Stimulated activated CD8-positive, alpha-beta memory T cell treated with anti-CD3 and anti-CD28 coated beads, Interleukin-4, amount 100 ng/mL, for 24 hours (primary cell): ENCODE measurements around the gene EME1.

Source experiments
- DNase-seq: peaks from one replicate; pipeline ENCODE4 v3.0.0-alpha.2; 2020; ENCODE audit warnings: low read depth

Gene EME1

DNA sequence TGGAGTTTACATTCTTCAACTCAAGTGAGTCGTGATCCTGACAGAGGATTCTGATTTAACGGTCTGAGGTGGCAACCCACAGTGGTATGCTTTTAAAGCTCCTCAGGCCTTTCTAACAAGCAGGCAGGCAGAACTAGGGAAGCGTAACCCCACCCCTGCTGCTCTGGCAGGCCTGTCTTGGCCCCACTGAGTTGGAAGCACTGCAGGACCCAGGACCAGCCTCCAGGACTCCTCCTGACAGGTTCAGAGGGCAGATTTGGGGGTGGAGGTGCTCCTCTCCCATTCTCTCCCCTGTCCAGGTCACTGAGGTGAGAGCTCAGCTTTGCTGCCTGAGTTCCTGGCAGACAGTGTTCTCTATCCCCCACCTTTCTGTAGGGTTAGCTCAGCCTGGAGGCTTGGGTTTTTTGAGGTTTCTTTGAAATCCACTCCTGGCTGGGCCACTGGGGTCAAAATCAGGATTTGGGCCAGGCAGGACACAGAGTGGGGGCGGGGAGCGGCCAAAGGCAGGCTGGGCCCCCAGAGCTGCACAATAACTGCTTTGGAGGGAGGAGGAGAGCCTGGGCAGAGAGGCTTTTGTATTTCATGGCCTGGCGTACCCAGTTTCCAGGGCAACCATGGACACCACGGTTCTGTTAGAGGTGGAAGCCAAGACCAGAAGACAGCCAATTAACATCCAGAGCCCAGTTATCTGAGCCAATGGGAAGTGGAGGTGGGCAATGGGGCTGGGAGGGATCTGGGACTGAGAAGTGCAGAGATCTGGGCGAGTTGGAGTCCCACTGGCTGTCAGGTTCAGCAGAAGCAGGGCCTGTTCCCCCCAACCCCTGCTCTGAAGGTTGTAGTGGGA, 9.6 kb upstream of the EME1 start:
- DNase-seq, result no peak

DNA sequence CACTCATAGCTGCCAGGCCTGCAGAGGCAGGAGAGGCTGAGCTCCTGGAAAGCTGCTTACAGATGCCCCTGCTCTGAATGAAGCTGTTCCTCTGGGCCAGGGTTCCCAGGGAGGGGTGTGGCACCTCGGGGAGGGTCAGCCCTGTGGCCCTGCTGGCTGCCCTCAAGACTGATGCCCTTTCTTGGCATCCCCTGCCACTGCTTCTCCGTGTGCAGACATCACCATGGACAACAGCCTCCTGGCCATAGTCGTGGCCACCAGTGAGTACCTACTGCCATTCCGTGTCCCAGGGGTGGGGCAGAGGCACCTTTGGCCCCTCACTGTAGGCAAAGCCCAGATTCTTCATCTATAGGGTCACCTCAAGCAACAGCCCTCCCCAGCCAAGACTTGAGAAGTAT, 9.0 kb upstream of the EME1 start:
- DNase-seq, result no peak

DNA sequence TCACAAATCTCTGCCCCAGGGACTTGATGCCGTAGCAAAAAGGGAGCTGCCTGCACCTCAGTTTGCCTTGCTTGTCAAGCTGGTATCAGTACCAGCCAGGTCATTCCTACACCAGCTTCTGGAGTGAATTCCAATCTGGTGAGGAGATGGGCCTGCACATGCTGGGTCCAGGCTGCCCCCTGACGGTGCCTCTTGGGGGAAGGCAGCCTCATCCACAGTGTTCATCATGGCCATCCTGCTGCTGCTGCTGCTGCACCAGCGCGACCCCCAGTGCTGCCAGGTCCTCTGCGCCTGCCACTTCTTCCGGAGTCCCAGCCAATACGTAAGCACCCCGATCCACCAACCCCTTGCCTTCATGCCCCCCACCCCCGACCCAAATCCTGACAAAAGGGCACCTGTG, 8.3 kb upstream of the EME1 start:
- no peak for DNase-seq

DNA sequence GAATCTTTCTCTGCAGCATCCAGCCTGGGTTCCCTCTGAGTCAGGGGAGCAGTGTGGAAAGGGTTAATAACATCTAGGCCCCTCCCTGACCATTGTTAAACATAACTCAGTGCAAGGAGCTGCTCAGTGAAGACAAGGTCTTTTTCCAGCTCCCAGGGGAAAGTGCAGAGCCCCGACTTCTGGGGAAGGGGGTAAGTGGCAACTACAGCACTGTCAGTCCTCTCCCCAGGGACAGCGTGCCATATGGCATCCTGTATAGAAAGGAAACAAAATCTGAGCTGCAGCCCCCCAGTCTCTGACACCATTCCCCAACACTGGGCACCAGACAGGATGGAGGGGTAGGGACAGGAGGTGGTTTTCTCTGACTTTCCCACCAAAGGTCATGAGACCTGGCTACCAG, 7.9 kb upstream of the EME1 start:
- DNase-seq, result no peak

DNA sequence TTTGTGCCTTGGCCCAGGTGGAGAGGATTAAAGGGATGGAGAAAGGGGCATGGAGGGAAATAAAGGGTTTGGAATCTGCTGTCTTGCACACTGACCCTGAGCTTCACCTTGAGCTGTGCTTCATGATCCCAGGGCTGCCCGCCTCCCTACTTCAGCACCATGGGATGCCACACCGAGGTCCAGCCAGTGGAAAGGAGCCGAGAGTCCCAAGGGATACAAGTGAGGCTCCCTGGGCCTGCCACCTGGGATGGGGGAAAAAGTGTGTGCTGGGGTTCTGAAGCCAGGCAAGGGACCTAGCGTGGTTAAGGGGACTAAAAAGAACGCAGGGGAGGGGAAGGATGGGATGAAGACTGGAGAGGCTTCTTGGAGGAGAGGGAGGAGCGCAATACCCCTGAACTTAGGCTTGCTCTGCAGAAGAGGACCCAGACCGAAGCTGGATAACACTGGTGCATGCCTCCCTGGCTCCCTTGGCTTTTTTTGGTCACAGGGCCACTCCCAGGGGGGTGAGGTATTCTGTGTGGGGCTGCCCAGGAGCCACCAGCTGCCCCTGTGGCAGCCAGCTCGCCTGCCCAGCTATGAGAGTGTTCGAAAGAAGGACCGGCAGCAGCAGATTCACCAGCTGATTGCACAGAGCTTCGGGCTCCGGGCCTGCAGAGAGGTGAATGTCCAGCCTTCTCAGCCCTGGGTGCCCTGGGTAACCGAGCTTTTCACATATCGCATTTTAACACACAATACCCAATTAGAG, 7.2 kb upstream of the EME1 start:
- DNase-seq, result no peak

DNA sequence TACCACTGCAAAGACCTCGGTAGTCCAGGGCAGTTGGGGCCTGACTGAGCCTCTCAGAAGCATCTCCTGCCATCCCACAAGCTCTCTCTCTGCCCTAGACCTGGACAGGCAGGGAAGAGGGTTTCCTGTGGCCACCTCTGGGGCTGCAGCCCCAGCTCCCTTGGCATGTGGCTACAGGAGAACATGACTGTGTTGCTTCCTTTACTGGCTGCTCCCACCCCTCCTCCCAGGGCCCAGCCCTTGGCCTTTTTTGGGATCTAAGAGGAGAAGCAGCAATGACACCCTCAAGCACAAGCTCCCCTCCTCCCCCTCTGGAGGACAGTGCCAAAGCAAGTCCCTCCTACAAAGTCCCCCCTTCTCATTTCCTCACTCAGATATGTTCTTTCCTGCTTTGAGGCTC, 5.6 kb upstream of the EME1 start:
- DNase-seq, result no peak

DNA sequence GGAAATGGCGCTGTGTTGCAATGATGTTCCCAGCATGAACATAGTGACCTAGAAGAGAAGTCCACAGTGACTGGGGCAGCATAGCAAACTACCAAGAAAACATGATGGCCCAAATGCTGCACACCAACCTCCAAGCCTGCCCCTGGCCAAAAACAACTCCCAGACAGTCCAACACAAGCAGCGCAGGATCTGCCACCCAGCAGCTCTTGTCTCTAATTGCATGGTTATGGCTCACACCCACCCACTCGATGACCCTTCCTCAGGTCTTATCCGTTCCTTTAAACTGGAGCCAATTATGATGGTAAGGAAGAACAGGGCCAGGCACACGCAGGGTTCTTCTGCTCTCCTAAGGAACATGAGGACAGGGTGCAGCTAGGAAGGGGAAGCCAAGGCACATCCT, 3.0 kb upstream of the EME1 start:
- DNase-seq, result no peak

DNA sequence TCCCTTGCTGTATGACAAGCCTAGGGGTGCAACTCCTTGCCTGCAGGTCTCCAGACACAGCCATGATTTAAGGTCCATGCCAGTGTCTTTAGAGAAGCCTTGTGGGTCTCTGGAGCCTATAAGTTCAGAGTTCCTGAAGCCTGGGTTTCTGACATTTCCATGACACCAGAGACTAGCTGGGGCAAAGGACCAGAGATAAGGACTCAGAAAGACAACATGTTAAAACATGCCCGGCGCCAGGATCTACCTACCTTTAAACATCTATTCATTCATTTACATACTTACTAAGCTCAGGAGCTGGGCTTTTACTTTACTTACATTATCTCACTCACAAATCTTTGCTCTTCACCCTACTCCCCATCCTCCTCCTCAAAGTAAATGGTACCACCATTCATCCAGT, 1.5 kb upstream of the EME1 start:
- no peak for DNase-seq

DNA sequence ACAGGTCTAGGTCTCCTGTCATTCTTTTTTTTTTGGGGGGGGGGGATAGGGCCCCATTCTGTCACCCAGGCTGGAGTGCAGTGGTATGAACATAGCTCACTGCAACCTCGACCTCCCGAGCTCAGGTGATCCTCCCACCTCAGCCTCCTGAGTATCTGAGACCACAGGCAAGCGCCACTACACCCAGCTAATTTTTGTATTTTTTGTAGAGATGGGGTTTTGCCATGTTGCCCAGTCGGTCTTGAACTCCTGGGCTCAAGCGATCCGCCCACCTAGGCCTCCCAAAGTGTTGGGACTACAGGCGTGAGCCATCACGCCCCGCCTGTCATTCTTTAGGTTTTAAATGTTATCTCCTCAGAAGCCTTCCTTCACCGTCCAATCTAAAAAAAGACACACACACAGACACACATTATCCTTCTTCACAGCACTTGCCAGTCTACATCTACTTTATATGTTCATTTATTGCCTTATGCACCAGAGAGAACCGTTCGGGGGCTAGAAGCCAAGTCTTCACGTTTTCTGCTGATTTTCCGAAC, 739 bp upstream of the EME1 start:
- DNase-seq, result no peak

DNA sequence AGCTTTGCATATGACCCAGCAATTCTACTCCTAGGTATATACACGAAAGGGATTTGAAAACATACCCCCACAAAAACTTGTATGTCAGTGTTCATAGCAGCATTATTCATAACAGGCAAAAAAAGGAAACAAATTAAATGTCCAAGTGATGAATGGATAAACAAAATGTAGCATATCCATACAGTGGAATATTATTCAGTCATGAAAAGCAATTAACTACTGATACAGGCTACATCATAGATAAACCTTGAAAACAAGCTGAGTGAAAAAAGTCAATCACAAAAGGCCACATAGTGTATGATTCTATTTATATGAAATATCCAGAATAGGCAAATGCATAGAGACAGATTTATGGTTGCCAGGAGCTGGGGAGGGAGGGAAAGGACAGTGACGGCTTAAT, 676 bp downstream of the EME1 start:
- no peak for DNase-seq

DNA sequence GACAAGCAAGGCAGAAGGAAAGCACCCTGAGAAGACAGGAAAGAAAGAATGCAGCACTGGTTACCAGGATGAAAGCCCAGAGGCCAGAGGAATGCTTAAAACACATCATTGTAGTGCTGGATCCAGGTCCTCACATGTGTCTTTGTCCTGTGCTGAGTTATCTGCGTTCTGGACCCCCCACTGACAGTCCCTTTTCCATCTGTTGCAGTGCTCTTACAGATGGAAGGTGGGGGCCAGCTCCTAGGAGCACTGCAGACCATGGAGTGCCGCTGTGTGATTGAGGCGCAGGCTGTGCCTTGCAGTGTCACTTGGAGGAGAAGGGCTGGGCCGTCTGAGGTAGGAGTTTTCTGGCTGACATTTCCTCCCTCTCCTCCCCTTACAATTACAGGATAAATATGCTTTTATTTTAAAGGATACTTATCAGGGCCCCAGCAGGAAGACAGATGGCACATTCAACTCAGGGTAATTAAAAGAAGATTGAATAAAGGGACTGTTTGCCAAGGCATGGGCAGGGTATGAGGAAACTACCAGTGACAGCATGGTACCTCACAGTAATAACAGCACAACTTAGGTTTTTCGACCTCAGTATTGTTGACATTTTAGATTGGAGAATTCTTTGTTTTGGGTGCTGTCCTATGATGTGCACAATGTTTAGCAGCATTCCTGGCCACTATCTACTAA, 3.0 kb downstream of the EME1 start:
- no peak for DNase-seq

DNA sequence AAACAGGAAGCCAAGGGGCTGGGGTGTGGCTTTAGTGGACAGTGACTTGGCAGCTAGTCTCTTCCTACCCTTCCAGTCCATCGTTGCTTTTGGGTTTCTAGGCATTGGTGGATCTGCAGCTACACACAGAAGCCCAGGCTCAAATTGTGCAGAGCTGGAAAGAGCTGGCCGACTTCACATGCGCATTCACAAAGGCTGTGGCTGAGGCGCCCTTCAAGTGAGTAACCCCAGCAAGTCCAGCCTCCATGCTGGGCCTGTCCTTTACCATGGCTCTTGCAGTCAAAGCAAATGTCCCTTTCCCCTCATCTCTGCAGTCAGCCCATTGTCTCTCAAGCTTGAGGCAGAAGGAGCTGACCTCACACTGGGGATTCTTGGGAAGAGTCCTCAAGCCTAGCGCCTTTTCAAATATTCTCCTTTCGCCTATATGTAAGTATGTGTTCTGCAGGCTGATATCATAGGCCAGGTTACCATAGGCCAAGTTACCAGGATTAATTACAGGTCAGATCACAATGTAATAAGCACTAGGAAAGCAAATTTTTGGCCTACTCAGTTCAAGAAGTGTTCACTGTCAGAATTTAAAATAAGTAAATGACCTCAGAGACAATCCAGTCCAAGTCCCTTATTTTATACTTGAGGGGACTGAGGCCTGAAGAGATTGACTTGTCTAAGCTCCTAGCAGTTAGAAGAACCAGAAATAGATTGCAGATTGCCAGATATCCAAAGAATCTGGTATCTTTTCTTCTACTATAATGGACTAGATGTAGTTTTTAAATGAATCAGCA, 6.5 kb downstream of the EME1 start:
- no peak for DNase-seq

DNA sequence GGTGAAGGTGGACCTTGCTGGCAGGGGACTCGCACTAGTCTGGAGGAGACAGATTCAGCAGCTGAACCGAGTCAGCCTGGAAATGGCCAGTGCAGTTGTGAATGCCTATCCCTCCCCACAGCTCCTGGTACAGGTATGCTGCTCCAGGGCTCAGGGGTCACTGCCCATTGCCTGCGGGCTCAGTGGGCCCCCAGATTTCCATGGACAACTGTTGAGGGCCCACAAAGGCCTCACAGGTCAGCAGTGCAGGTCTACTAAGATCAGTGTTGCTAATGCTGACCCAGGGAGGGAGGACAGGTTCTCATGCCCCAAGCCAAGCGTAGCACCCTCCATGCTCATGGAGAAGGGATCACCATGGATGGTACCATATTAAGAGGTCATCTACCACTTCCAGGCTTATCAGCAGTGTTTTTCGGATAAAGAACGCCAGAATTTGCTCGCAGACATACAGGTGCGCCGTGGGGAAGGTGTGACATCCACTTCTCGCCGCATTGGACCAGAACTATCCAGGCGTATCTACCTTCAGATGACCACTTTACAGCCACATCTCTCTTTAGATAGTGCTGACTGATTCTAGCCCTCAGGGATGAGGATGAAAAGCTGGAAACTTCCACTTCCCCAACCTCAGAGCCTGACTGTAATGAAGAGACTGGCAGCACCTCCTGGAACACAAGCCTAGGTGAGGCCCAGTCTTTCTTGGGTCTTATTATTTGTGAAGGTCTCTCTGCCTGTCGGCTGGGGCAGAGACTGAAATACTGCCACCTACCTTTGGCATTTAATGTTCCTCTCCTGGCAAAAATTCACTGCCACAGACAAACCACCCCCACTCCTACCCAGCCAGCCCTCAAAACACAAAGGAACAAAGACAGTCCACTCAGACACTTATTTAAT, 7.6 kb downstream of the EME1 start:
- no peak for DNase-seq

DNA sequence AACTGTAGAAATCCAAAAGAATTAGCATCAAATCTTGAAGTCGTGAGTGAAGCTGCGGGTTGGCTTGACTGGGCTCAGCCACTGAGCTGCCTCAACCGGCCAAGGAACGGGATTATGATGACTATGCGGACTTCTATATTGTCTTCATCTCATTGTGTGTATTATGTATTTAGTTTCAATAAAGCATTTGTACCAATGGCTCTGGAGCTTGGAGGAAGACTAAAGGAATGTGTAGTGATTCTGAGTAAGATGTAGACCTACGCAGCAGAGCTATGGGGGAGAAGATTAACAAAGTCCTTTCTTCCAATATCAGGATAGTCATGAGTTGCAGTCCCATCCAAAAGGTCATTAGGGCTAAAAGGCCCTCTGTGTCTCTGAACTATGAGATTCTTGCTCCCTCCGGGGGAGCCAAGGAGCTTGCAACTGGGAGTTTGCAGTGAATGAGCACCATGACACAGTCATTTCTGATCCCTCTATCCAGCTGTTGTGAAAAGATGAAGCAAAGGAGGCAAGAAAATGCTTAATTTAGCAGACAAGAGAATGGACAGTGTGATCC, 8.3 kb downstream of the EME1 start:
- no peak for DNase-seq

DNA sequence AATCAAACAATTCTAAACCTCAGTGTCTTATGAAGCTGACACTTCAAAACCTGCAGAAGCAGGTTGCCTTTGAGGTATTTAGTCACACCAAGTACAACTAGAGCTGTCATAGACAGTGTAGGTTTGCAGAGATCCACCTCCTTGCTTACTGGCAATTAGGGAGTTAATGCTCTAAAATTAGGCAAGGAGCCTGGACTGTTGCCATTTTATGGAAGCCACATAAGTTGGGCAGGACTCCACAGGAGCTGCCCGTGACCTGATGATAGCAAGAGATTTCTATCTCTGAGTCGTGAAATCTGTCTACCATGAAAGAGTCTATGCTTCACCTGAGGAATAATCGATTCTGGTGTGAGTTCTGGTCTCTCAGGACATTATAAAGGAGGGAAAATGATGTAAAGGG, 8.9 kb downstream of the EME1 start:
- no peak for DNase-seq

DNA sequence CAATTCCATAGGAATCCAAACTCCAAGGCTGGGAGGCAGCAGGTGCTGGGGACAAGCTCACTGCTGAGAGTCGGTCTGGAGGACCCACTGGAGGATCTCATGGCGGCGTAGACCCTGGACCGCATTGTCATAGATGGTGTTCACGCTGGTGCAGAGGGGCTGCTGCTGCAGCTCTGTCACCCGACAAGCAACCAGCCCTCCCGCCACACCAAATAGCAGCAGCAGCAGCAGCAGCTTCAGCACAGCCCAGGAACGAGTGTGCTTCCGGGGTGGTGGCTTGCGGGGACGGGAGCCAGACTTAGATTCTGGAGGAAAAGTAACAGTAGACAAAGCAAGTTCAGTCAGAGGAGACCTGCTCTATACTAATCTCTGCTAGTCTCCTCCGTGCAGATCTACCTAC, 9.9 kb downstream of the EME1 start:
- no peak for DNase-seq

DNA sequence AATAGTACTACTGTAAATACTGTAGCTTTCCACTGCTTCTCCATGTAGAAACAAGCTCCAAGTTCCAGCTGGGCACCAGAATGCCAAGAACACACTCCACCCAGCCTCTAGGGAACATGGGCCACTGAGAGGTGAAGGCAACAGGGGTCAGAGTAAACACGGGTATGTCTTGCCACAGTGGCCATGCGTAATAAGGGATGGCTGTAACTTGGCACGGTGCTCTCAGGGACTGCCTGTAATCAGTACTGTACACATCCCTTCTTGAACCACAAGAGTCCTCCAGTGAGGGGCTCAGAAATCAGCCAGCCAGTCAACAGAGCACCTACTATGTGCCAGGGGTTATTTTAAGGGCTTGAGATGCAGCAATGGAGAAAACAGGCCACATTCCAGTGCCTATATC, 13.5 kb downstream of the EME1 start:
- DNase-seq, result no peak

DNA sequence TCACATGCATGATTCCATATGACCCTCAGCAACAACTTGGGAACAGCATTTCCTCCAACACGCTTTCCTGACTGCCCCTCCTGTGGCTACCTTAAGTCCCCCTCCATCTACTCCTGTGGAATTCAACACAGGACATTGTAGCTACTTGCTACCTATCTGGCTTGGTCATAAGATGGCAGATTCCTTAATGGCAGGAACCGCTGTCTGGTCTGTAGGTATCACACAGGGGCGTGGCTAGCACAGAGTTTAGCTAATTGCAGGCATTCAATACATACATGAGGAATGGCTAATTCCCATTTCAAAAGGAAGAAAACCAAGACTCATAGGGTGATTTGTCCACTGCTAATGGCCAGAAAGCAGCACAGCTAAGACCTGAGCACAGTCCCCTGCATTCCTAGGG, 15.7 kb downstream of the EME1 start:
- DNase-seq, result no peak

DNA sequence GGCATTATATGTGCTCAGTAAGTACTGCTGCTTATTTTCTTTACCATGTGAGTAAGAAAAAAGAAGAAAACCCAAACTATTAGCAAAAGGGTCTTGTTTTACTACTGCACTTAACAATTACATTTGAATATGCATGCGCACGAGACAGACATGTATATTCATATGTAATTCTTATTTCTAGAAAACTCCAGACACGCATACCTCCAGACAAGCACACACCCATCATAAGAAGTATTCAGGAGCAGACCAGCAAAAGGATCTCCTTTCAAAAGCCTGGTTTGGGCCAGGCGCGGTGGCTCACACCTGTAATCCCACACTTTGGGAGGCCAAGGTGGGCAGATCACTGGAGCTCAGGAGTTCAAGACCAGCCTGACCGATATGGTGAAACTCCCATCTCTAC, 16.5 kb downstream of the EME1 start:
- no peak for DNase-seq

DNA sequence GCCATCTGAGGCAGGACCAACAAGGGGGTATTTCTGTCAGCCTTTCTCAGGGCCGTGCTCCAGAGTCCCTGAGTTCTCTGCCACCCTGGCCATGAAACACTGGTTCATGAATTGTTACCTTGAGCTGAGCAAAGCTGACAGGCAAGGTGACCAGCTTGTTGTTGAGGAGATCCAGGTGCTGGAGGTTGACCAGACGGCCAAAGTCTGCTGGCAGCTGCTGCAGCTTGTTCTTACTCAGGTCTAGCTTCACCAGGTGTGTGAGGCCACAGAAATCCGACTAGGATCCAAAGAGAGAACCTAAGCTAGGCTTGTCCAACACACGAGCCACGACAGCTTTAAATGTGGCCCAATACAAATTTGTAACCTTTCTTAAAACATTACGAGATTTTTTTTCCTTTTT, 19.6 kb downstream of the EME1 start:
- DNase-seq, result no peak

DNA sequence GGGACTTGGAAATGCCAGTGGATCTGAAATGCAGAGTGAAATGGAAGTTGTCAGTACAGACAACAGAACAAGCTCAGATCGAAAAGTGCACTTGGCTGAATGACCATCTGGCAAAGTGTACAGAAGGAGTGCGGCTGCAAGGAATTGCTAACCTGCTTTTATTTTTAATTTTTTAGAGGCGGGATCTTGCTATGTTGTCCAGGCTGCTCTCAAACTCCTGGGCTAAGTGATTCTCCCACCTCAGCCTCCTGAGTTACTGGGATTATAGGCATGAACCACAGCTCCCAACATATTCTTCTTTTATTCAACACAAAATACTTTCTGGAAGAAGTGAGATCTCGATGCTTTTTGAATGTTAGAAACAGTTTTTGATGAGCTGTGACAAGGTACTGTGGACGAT, 20.7 kb downstream of the EME1 start:
- DNase-seq, result no peak
